Naive thymus-derived CD4-positive, alpha-beta T cell (primary cell): ENCODE results near the gene ASB1. TPM values are rescaled to one million over a fixed set of nuclear protein-coding genes. Genes with fewer than 3 reads are reported as not detected.

Experiments used
- ATAC-seq: fragments of 150-1000 bp; cut with Tn5 transposase; 2 replicates; pipeline ENCODE4 v1.10.0; 2021; ENCODE audit warnings: mild to moderate bottlenecking, moderate library complexity
- CTCF ChIA-PET: fragments of 350-600 bp; sonication (Branson Sonifier 250); formaldehyde crosslinking; loops from one replicate; lab custom pipeline; 2021; ENCODE audit warnings: antibody characterized with exemption; lab: Charles Lee
- POLR2A ChIA-PET: fragments of 350-600 bp; sonication (Branson Sonifier 250); formaldehyde crosslinking; loops from one replicate; lab custom pipeline; 2021; ENCODE audit warnings: antibody characterized with exemption, inconsistent platforms; lab: Charles Lee
- DNase-seq, 9 donors: peaks; one replicate each; pipeline versions ENCODE4 v3.0.0 to v3.0.0-alpha.2; 2020 to 2022; ENCODE audit warnings: mixed read lengths in 1 of 9
- H3K27ac ChIP-seq: one replicate; pipeline ENCODE4 v1.7.0; 2013; ENCODE audit warnings: mild to moderate bottlenecking, low read depth, low read length, moderate library complexity
- H3K27me3 ChIP-seq, 2 donors: one replicate each; pipeline ENCODE4 v1.7.0; 2013; ENCODE audit warnings: low read length in 2 of 2, mild to moderate bottlenecking in 2 of 2, moderate library complexity in 2 of 2; ENCODE audit not compliant: control insufficient read depth in 2 of 2, insufficient read depth in 2 of 2
- H3K36me3 ChIP-seq, 3 experiments: 1 replicate in 2 of 3; 2 replicates in 1 of 3; pipeline ENCODE4 v1.7.0; 2013; ENCODE audit warnings: low read length in 3 of 3, mild to moderate bottlenecking in 3 of 3, moderate library complexity in 1 of 3; ENCODE audit not compliant: insufficient read depth in 3 of 3, control insufficient read depth in 2 of 3
- H3K4me1 ChIP-seq, 2 donors: one replicate each; pipeline ENCODE4 v1.7.0; 2013; ENCODE audit warnings: low read length in 2 of 2, mild to moderate bottlenecking in 2 of 2, moderate library complexity in 1 of 2; ENCODE audit not compliant: control insufficient read depth in 2 of 2, insufficient read depth in 2 of 2
- H3K4me3 ChIP-seq: 2 replicates; pipeline ENCODE4 v1.7.0; 2013; ENCODE audit warnings: mild to moderate bottlenecking, low read length
- H3K9me3 ChIP-seq, 3 experiments: 1 replicate in 2 of 3; 2 replicates in 1 of 3; pipeline ENCODE4 v1.7.0; 2013; ENCODE audit warnings: low read length in 3 of 3; ENCODE audit not compliant: control insufficient read depth in 2 of 3
- H3K27ac Mint-ChIP-seq, 9 donors: one replicate each; pipeline ENCODE4 v1.8.0; 2020 to 2022; ENCODE audit warnings: mixed read lengths in 9 of 9, mild to moderate bottlenecking in 8 of 9, moderate library complexity in 5 of 9, inconsistent platforms in 2 of 9
- H3K27me3 Mint-ChIP-seq, 5 donors: one replicate each; pipeline ENCODE4 v1.8.0; 2021 to 2022; ENCODE audit warnings: mixed read lengths in 5 of 5, mild to moderate bottlenecking in 1 of 5
- H3K36me3 Mint-ChIP-seq, 5 donors: one replicate each; pipeline ENCODE4 v1.8.0; 2020 to 2022; ENCODE audit warnings: mixed read lengths in 5 of 5, mild to moderate bottlenecking in 3 of 5, inconsistent platforms in 1 of 5
- H3K4me1 Mint-ChIP-seq, 7 donors: one replicate each; pipeline ENCODE4 v1.8.0; 2020 to 2022; ENCODE audit warnings: mixed read lengths in 7 of 7, mild to moderate bottlenecking in 3 of 7, inconsistent platforms in 1 of 7
- H3K4me3 Mint-ChIP-seq, 10 donors: one replicate each; pipeline ENCODE4 v1.8.0; 2020 to 2022; ENCODE audit warnings: mild to moderate bottlenecking in 10 of 10, mixed read lengths in 10 of 10, moderate library complexity in 6 of 10, inconsistent platforms in 2 of 10
- H3K9me3 Mint-ChIP-seq, 11 donors: one replicate each; pipeline ENCODE4 v1.8.0; 2020 to 2022; ENCODE audit warnings: mixed read lengths in 11 of 11, mild to moderate bottlenecking in 4 of 11, inconsistent platforms in 1 of 11, moderate library complexity in 1 of 11
- intact Hi-C, 2 donors: fragments of 100-400 bp; cut with micrococcal nuclease; formaldehyde crosslinking; loops; one replicate each; pipeline ENCODE4 v1.15.1; 2023
- polyA plus RNA-seq, 2 donors: library from polyadenylated mRNA; unstranded; fragments of 300-500 nt; fragmentation: Illumina TruSeq; gene quantifications; one replicate each; pipeline ENCODE4 v1.2.3, GENCODE V29; 2021
- total RNA-seq, 6 experiments: library from RNA in 5 of 6; stranded (reverse) in 5 of 6; gene quantifications; 1 replicate in 5 of 6; 2 replicates in 1 of 6; pipeline ENCODE4 v1.2.3 and lab custom pipeline; 2021 to 2026

The ASB1 gene
- total and polyA plus RNA-seq, 7 experiments from 2014 or later: 17.5 to 55.2 (median 29.3) TPM

DNA sequence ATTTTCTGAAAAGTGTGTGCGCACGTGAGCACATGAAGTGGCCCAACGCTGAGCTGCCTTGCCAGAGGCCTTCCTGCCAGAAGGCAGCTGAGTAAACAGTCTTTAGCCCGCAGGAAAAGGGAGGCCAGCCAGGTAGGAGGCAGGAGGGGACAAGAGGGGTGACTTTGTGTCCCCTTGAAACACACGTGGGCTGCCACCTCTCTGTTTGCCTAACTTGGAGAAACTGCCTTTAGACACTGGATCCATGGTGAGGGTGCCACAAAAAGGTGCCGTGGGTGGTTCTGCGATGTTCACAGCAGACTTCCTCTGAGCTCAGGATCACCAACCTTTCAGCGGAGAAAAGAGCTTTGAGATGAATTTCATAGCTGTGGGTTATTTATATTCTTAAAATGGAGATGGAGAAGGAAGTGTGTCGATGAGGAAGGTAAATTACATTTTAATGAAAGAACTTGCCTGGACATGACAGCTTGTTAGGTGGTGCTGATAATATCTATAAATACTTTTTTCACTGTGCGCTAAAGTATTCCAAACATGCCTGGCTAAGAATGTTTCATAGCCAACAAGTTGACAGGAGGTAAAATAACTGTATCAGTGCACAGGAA lies 36.6 kb upstream of the ASB1 start:
- Mint-ChIP-seq H3K9me3 (peaks cover 0 to 1% (median 0%) of the 10 kb centered on the region in 11 donors), H3K27me3 (no peaks in the 10 kb centered on the region), H3K4me1 (peaks cover 0 to 6% (median 0%) of the 10 kb centered on the region in 7 donors), H3K27ac (no peak overlapping the region), H3K36me3 (peaks cover 0 to 22% (median 3%) of the 10 kb centered on the region in 5 donors), H3K4me3 (no peak overlapping the region)
- no peak for ATAC-seq
- no peak for DNase-seq
- Histone ChIP-seq H3K4me3 (no peak overlapping the region), H3K9me3 (no peaks in the 10 kb centered on the region), H3K27me3 (no peaks in the 10 kb centered on the region), H3K36me3 (no peaks in the 10 kb centered on the region), H3K27ac (no peak overlapping the region), H3K4me1 (no peaks in the 10 kb centered on the region)
- ChIA-PET CTCF (no interaction called here), POLR2A (no interaction called here)
- intact Hi-C loops: no loop called here

DNA sequence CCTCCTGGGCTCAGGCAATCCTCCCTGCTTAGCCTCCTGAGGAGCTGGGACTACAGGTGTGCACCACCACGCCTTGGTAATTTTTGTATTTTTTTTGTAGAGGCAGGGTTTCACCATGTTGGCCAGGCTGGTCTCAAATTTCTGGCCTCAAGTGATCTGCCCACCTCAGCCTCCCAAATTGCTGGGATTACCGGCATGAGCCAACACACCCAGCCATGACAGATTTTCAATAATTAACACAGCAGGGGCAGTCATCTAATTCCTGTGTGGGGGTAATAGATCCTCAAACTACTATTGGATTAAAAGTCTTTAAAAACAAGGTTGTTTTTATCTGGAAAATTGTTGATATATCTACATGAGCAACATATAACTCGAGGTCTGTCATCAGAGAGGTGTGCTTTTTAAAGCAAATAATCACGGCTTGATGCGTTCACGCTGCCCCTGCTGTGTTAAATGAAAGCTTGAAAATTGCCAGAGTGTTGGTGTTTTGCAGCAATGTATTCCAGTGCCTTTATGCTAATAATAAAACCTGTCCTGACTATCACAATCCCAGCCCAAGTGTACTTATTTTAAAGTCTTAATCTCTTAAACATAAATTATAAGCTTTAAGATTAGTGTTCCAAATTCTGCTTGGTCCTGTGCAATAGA lies 35.6 kb upstream of the ASB1 start:
- peaks cover 0 to 6% (median 0%) of the 10 kb centered on the region in 7 donors for H3K4me1 Mint-ChIP-seq
- H3K27ac Mint-ChIP-seq: no peak overlapping the region
- H3K9me3 ChIP-seq: no peaks in the 10 kb centered on the region
- peaks cover 0 to 1% (median 0%) of the 10 kb centered on the region in 11 donors for H3K9me3 Mint-ChIP-seq
- H3K36me3 Mint-ChIP-seq: peaks cover 0 to 22% (median 0%) of the 10 kb centered on the region in 5 donors
- POLR2A ChIA-PET: no interaction called here
- H3K27me3 ChIP-seq: no peaks in the 10 kb centered on the region
- no peaks in the 10 kb centered on the region for H3K27me3 Mint-ChIP-seq
- CTCF ChIA-PET: interaction anchor here (0.6 kb wide), 1 partner anchor 1295 kb away, joined by 3 read pairs; no protein-coding TSS in a partner anchor
- H3K4me3 ChIP-seq: no peak overlapping the region
- H3K36me3 ChIP-seq: no peaks in the 10 kb centered on the region
- no peak overlapping the region for H3K4me3 Mint-ChIP-seq
- no peaks in the 10 kb centered on the region for H3K4me1 ChIP-seq
- ATAC-seq (no peak), DNase-seq (no peak)
- H3K27ac ChIP-seq: no peak overlapping the region
- intact Hi-C loops: no loop called here

DNA sequence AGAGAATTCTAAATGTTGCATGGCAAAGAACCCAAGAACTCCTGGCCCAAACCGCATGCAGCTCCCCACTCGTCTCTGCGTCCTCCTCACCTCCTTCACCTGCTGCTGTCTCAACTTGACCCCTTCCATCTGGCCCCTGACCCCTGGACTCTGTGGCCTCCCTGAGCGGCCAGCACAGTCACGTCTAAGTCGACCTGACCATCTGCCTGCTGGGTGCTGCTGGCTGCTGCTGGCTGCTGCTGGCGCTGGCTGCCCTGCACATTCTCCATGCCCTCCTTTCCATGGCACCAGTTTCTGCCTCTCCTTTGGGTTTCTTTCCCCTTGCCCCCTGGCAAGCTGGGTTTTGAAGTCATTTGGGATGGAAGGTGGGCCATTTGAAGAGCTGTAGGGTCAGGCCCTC lies 30.1 kb upstream of the ASB1 start:
- CTCF ChIA-PET: no interaction called here
- H3K27ac Mint-ChIP-seq: no peak overlapping the region
- Histone ChIP-seq H3K4me3 (no peak overlapping the region), H3K4me1 (no peaks in the 10 kb centered on the region), H3K27ac (no peak overlapping the region), H3K36me3 (peaks cover 0 to 3% (median 0%) of the 10 kb centered on the region in 3 experiments), H3K27me3 (no peaks in the 10 kb centered on the region), H3K9me3 (no peaks in the 10 kb centered on the region)
- no peak overlapping the region for H3K4me3 Mint-ChIP-seq
- peaks cover 0 to 3% (median 0%) of the 10 kb centered on the region in 7 donors for H3K4me1 Mint-ChIP-seq
- intact Hi-C loops: no loop called here
- ATAC-seq: no peak
- H3K27me3 Mint-ChIP-seq: no peaks in the 10 kb centered on the region
- POLR2A ChIA-PET: no interaction called here
- DNase-seq: no peak
- H3K36me3 Mint-ChIP-seq: peaks cover 0 to 15% (median 0%) of the 10 kb centered on the region in 5 donors
- H3K9me3 Mint-ChIP-seq: peaks cover 0 to 1% (median 0%) of the 10 kb centered on the region in 11 donors

- H3K4me3 Mint-ChIP-seq: no peak overlapping the region
- intact Hi-C loops: no loop called here
- H3K27me3 ChIP-seq: no peaks in the 10 kb centered on the region
- POLR2A ChIA-PET: no interaction called here
- peaks cover 0 to 2% (median 0%) of the 10 kb centered on the region in 7 donors for H3K4me1 Mint-ChIP-seq
- peaks cover 0 to 17% (median 0%) of the 10 kb centered on the region in 5 donors for H3K36me3 Mint-ChIP-seq
- DNase-seq (no peak), ATAC-seq (no peak)
- CTCF ChIA-PET: no interaction called here
- H3K27me3 Mint-ChIP-seq: no peaks in the 10 kb centered on the region
- H3K9me3 ChIP-seq: no peaks in the 10 kb centered on the region
- no peak overlapping the region for H3K27ac Mint-ChIP-seq
- H3K4me3 ChIP-seq: no peak overlapping the region
- H3K9me3 Mint-ChIP-seq: peaks cover 0 to 1% (median 0%) of the 10 kb centered on the region in 11 donors
- peaks cover 0 to 5% (median 0%) of the 10 kb centered on the region in 3 experiments for H3K36me3 ChIP-seq
- no peaks in the 10 kb centered on the region for H3K4me1 ChIP-seq
- no peak overlapping the region for H3K27ac ChIP-seq
These were observed 29.4 kb upstream of the ASB1 start for GRCh38 chr2:238397356-238397755.

- Mint-ChIP-seq H3K27ac (no peak overlapping the region), H3K4me3 (no peak overlapping the region), H3K36me3 (peaks cover 0 to 21% (median 0%) of the 10 kb centered on the region in 5 donors), H3K27me3 (no peaks in the 10 kb centered on the region), H3K9me3 (peaks cover 0 to 1% (median 0%) of the 10 kb centered on the region in 11 donors), H3K4me1 (peaks cover 0 to 2% (median 0%) of the 10 kb centered on the region in 7 donors)
- ChIA-PET CTCF (no interaction called here), POLR2A (interaction anchor here (0.6 kb wide), 1 partner anchor 16 kb away, joined by 4 read pairs; no protein-coding TSS in a partner anchor)
- intact Hi-C loops: no loop called here
- H3K36me3 ChIP-seq: peaks cover 0 to 5% (median 0%) of the 10 kb centered on the region in 3 experiments
- H3K9me3 ChIP-seq: no peaks in the 10 kb centered on the region
- ATAC-seq (no peak), DNase-seq (no peak)
- H3K27ac ChIP-seq: no peak overlapping the region
- no peaks in the 10 kb centered on the region for H3K27me3 ChIP-seq
- H3K4me1 ChIP-seq: no peaks in the 10 kb centered on the region
- H3K4me3 ChIP-seq: no peak overlapping the region
These were observed 28.1 kb upstream of the ASB1 start for GRCh38 chr2:238398577-238398976.

GRCh38 chr2:238399094-238399493 lies 27.6 kb upstream of the ASB1 start:
- Mint-ChIP-seq H3K27me3 (no peaks in the 10 kb centered on the region), H3K4me3 (no peak overlapping the region), H3K36me3 (peaks cover 0 to 24% (median 0%) of the 10 kb centered on the region in 5 donors), H3K9me3 (peaks cover 0 to 1% (median 0%) of the 10 kb centered on the region in 11 donors), H3K27ac (no peak overlapping the region), H3K4me1 (peaks cover 0 to 2% (median 0%) of the 10 kb centered on the region in 7 donors)
- ChIA-PET POLR2A (interaction anchor here (0.6 kb wide), 1 partner anchor 15 kb away, joined by 4 read pairs; no protein-coding TSS in a partner anchor), CTCF (no interaction called here)
- Histone ChIP-seq H3K9me3 (no peaks in the 10 kb centered on the region), H3K27me3 (no peaks in the 10 kb centered on the region), H3K36me3 (peaks cover 0 to 5% (median 0%) of the 10 kb centered on the region in 3 experiments), H3K4me1 (no peaks in the 10 kb centered on the region), H3K27ac (no peak overlapping the region), H3K4me3 (no peak overlapping the region)
- no peak for DNase-seq
- intact Hi-C loops: no loop called here
- ATAC-seq: no peak
